ENCODE measurements around the gene DPP6. TPM values are rescaled to one million over a fixed set of nuclear protein-coding genes. Genes with fewer than 3 reads are reported as not detected.

DPP6 gene
- total RNA-seq, 2 donors from 2014 or later, result 0.05 to 38.7 TPM

DNA sequence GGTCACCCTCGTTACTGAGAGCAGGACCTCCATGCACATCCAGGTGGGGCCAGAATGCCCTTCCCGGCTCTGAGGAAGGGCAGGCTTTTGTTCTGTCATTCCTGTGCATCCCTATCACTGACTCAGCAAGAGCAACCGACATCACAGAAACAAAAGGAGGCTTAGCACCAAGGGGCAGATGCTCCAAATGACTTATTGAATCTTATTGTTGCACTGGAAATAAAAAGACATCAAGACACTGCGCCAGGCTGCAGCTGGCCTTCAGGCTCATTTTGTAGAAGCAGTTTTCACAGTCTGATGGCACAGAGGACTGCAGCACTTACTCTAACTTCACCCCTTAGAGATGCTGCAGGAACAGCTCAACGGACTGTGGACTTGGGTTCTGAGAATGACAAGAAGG lies 824.3 kb downstream of the DPP6 start:
- H3K27me3 ChIP-seq (replicated peaks; ENCODE audit: insufficient read depth), result no peaks in the 10 kb centered on the region
- no peak overlapping the region for H3K27ac ChIP-seq
- no peak for DNase-seq (ENCODE audit: low spot score)
- no peaks in the 10 kb centered on the region for H3K36me3 ChIP-seq
- no peak overlapping the region for H3K4me3 ChIP-seq
- no peak for TF ChIP-seq POLR2A (IDR thresholded peaks at IDR 0.05)
- TF ChIP-seq, protein P1, sequence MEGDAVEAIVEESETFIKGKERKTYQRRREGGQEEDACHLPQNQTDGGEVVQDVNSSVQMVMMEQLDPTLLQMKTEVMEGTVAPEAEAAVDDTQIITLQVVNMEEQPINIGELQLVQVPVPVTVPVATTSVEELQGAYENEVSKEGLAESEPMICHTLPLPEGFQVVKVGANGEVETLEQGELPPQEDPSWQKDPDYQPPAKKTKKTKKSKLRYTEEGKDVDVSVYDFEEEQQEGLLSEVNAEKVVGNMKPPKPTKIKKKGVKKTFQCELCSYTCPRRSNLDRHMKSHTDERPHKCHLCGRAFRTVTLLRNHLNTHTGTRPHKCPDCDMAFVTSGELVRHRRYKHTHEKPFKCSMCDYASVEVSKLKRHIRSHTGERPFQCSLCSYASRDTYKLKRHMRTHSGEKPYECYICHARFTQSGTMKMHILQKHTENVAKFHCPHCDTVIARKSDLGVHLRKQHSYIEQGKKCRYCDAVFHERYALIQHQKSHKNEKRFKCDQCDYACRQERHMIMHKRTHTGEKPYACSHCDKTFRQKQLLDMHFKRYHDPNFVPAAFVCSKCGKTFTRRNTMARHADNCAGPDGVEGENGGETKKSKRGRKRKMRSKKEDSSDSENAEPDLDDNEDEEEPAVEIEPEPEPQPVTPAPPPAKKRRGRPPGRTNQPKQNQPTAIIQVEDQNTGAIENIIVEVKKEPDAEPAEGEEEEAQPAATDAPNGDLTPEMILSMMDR (IDR thresholded peaks at IDR 0.05), result no peak
- H3K9me3 ChIP-seq, result no peaks in the 10 kb centered on the region
- 85% methylated on average over 5 of the region's 5 CpGs for WGBS
- intact Hi-C loops (cut with DNase I), result no loop called here
- H3K4me1 ChIP-seq (replicated peaks), result no peaks in the 10 kb centered on the region

DNA sequence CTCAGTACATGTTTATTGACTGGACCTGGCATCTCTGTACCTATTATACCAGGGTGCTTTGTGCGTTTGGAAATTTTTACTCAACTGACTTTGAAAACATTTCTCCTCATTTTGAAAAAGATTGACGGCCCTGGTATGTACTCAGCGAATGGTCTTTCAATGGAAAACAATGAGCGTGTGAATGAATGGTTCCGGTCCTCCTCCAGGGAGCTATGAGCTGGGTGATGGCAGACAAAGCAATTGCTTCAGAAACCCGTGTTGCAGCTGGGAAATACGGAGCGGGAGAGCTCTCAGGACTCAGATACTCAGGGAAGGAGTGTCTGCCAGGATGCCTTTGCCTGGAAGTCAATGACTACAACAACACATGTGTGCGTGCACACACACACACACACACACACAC lies 824.8 kb downstream of the DPP6 start:
- no peak for DNase-seq (ENCODE audit: low spot score)
- WGBS, result 84% methylated on average over 9 of the region's 9 CpGs
- H3K27ac ChIP-seq, result no peak overlapping the region
- no peaks in the 10 kb centered on the region for H3K36me3 ChIP-seq
- intact Hi-C loops (cut with DNase I), result no loop called here
- H3K4me1 ChIP-seq (replicated peaks), result no peaks in the 10 kb centered on the region
- TF ChIP-seq, protein P1 (IDR thresholded peaks at IDR 0.05), result no peak
- no peak for TF ChIP-seq POLR2AphosphoS5 (IDR thresholded peaks at IDR 0.05)
- no peak for TF ChIP-seq POLR2A (IDR thresholded peaks at IDR 0.05)
- no peak overlapping the region for H3K4me3 ChIP-seq
- H3K9me3 ChIP-seq, result no peaks in the 10 kb centered on the region
- no peaks in the 10 kb centered on the region for H3K27me3 ChIP-seq (replicated peaks; ENCODE audit: insufficient read depth)

DNA sequence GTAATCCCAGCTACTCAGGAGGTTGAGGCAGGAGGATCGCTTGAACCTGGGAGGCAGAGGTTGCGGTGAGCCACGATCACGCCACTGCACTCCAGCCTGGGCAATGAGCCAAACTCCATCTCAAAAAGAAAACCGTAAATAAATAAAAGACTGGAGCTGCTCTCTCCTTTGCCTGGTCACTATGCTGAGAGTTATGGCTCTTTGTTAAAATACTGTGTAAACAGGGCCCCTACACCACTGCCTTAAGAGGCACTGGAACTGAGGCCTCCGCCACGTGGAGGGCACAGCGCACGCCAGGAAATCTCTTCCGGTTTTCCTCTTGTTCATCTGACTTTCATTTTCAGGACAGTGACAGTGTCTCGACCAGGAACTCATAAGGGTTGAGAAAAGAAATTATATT lies 827.4 kb downstream of the DPP6 start:
- no peaks in the 10 kb centered on the region for H3K27me3 ChIP-seq (replicated peaks; ENCODE audit: insufficient read depth)
- intact Hi-C loops (cut with DNase I), result no loop called here
- no peaks in the 10 kb centered on the region for H3K36me3 ChIP-seq
- 48% methylated on average over 11 of the region's 11 CpGs for WGBS
- H3K4me1 ChIP-seq (replicated peaks), result no peaks in the 10 kb centered on the region
- no peak for DNase-seq (ENCODE audit: low spot score)
- H3K4me3 ChIP-seq, result no peak overlapping the region
- H3K9me3 ChIP-seq, result no peaks in the 10 kb centered on the region
- TF ChIP-seq, protein P1 (IDR thresholded peaks at IDR 0.05), result no peak
- TF ChIP-seq POLR2A (IDR thresholded peaks at IDR 0.05) (no peak), POLR2AphosphoS5 (IDR thresholded peaks at IDR 0.05) (no peak)
- H3K27ac ChIP-seq, result no peak overlapping the region

DNA sequence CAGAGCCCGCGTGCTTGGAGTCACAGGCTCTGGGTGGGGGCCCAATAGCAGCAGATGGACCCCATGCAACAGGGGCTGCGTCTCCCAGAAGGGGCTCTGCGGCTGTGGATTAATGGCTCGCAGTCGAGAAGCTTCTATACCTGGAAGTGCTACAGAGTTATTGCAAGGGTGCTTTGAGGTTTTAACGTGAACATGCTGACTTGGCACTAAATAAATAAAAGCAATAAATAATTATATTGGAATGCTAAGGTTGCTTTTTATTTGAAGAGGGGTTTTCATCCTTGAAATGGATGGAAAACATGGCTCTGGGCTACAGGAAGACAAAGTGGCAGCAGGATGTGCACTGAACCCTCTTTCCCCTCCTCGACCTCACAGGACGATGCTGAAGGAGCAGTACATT lies 828.3 kb downstream of the DPP6 start:
- Histone ChIP-seq H3K27ac (no peak overlapping the region), H3K36me3 (no peaks in the 10 kb centered on the region), H3K4me1 (replicated peaks) (no peaks in the 10 kb centered on the region), H3K4me3 (no peak overlapping the region), H3K9me3 (no peaks in the 10 kb centered on the region), H3K27me3 (replicated peaks; ENCODE audit: insufficient read depth) (no peaks in the 10 kb centered on the region)
- TF ChIP-seq POLR2A (IDR thresholded peaks at IDR 0.05), result no peak
- TF ChIP-seq, protein P1 (IDR thresholded peaks at IDR 0.05), result no peak
- TF ChIP-seq POLR2AphosphoS5 (IDR thresholded peaks at IDR 0.05), result no peak
- 84% methylated on average over 9 of the region's 9 CpGs for WGBS
- intact Hi-C loops (cut with DNase I), result no loop called here
- DNase-seq (ENCODE audit: low spot score), result no peak

DNA sequence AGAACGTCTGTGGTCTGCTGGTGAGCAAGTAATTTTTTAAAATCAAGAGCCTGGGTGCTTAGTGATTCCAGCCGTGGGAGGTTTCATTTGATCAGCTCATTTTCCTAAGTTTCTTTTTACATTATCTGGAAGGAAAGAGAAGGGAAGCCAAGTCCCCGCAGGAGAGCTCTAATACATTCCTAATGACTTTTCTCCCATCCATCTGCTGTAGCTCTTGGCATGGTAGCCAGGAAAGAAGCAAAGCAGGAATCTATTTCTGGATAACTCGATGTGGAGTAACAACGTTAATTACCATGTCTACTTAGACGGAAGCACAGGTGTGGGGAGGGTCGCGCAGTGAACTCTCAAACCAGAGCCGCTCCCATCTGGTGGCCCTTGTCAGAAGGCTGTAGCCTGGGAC lies 828.8 kb downstream of the DPP6 start:
- no peak for DNase-seq (ENCODE audit: low spot score)

More for the DNA sequence above, 828.8 kb downstream of the DPP6 start:
- Histone ChIP-seq H3K36me3 (no peaks in the 10 kb centered on the region), H3K4me1 (replicated peaks) (no peaks in the 10 kb centered on the region), H3K4me3 (no peak overlapping the region), H3K9me3 (no peaks in the 10 kb centered on the region), H3K27ac (no peak overlapping the region), H3K27me3 (replicated peaks; ENCODE audit: insufficient read depth) (no peaks in the 10 kb centered on the region)
- intact Hi-C loops (cut with DNase I), result no loop called here
- TF ChIP-seq, protein P1 (IDR thresholded peaks at IDR 0.05), result no peak
- TF ChIP-seq POLR2AphosphoS5 (IDR thresholded peaks at IDR 0.05) (no peak), POLR2A (IDR thresholded peaks at IDR 0.05) (no peak)
- WGBS, result 76% methylated on average over 9 of the region's 9 CpGs
